Fibroblast of villous mesenchyme (primary cell): ENCODE data around the gene SLC45A3. TPM values are rescaled to one million over a fixed set of nuclear protein-coding genes. Genes with fewer than 3 reads are reported as not detected.

Experiments used
- DNase-seq: peaks from one replicate; pipeline ENCODE4 v3.0.0-alpha.2; 2010; ENCODE audit warnings: low read depth
- H3K4me3 ChIP-seq: 2 replicates; pipeline ENCODE4 v1.5.1; 2011; ENCODE audit warnings: low read depth, mild to moderate bottlenecking, low read length
- total RNA-seq: library from RNA; depleted of rRNA; stranded (reverse); fragments of >200 nt; gene quantifications from 2 replicates; pipeline ENCODE4 v1.2.3, GENCODE V29; 2012
- TF ChIP-seq, protein P1 (sequence below): IDR thresholded peaks from 2 replicates; pipeline ENCODE4 v1.5.1; 2012; ENCODE audit warnings: low read depth, mild to moderate bottlenecking, low read length; ENCODE audit not compliant: insufficient read depth

Gene SLC45A3
- total RNA-seq, 1 donor = 5.2 TPM

DNA sequence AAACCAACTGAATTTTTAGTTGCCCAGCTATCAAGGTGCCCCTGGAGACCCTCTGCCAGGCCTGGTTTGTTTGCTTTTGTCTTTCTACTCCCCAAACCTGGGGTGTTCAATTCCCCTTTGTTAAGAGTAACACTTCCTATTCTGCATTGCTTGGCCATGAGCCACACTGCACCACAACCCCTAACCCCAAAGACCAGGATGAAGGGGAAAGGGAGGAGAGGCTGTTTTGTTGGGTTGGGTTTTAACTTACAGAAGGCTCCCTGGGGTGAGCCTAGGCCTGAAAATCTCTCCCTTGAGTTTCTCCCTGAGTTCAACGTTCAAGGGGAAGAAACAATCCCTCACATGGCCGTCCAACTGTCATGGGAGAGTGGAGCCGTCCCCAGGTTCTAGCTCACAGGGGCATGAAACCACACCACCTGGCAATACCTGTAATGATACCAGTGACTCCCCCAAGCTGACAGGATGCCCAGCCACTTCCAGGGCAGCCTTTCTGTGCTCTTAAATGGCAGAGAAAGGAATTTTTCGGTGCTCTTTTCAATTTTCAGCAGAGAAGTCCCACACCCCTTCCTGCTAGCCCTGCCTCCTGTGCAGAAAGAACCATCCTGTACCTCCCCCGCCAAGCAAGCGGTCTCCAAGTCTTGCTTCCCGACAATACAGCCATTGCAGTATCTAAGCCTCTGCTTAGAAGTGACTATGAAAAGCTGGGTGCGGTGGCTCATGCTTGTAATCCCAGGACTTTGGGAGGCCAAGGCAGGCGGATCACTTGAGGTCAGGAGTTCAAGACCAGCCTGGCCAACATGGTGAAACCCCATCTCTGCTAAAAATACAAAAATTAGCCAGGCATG is 14.9 kb downstream of the SLC45A3 start:
- H3K4me3 ChIP-seq = no peak overlapping the region
- DNase-seq = no peak
- TF ChIP-seq, protein P1, sequence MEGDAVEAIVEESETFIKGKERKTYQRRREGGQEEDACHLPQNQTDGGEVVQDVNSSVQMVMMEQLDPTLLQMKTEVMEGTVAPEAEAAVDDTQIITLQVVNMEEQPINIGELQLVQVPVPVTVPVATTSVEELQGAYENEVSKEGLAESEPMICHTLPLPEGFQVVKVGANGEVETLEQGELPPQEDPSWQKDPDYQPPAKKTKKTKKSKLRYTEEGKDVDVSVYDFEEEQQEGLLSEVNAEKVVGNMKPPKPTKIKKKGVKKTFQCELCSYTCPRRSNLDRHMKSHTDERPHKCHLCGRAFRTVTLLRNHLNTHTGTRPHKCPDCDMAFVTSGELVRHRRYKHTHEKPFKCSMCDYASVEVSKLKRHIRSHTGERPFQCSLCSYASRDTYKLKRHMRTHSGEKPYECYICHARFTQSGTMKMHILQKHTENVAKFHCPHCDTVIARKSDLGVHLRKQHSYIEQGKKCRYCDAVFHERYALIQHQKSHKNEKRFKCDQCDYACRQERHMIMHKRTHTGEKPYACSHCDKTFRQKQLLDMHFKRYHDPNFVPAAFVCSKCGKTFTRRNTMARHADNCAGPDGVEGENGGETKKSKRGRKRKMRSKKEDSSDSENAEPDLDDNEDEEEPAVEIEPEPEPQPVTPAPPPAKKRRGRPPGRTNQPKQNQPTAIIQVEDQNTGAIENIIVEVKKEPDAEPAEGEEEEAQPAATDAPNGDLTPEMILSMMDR = no peak

- TF ChIP-seq, protein P1 = no peak
- DNase-seq = no peak
Observed at GRCh38 chr1:205664399-205665017, 15.8 kb downstream of the SLC45A3 start.

DNA sequence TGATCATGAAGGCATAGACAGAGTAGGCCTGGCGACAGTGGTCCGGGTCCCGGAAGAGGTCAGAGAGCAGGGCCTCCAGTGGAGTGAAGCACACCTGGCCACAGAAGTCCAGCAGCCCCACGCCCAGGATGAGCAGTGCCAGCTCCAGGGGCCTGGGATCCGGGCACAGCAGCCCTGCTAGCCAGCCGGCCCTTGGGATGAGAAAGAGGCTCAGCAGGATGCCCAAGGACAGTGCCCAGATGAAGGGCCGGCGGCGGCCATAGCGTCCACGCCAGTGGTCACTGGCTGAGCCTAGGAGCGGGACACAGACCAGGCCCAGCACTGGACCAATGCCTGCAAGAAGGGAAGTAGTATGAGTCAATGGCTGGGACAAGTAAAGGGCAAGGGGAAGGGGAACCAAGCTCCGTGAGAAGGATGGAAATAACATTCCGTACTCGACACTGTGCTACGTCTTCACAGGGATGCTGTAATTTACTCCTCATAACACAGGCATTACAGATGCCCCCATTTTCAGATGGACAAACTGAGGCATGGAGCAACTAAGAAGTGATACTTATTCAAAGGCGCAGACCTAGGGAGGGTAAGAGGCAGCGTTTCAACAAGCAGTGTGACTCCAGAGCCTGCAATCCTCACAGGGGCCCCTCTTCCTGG is 16.9 kb downstream of the SLC45A3 start:
- TF ChIP-seq, protein P1 = no peak
- H3K4me3 ChIP-seq = no peak overlapping the region
- DNase-seq = no peak

More at GRCh38 chr1:205664399-205665017, 15.8 kb downstream of the SLC45A3 start:
- no peak overlapping the region for H3K4me3 ChIP-seq

DNA sequence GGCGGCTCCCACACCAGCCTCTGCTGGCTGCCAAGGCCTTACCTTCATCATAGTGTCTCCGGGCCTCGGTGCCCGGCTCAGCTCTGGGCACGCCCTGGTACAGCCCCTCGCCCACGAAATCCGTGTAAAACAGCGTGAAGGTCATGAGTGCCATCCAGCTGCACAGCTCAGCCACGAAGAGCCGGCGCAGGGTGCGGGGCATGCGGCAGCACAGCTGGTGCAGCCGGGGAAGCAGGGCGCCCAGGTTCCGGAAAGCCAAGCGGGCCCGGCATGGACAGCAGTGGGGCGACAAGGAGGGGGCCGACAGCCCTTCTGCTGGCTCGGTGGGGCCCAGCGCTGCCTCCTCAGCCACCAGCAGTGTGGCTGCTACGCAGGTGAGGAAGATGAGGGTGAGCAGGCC is 17.5 kb downstream of the SLC45A3 start:
- H3K4me3 ChIP-seq = no peak overlapping the region
- no peak for DNase-seq
- TF ChIP-seq, protein P1 = no peak

- DNase-seq = no peak
- TF ChIP-seq, protein P1 = no peak
- no peak overlapping the region for H3K4me3 ChIP-seq
Observed at GRCh38 chr1:205662135-205662738, 18.1 kb downstream of the SLC45A3 start.

GRCh38 chr1:205661429-205662134 is 18.7 kb downstream of the SLC45A3 start:
- no peak for DNase-seq
- TF ChIP-seq, protein P1 = no peak
- no peak overlapping the region for H3K4me3 ChIP-seq
